ENCODE data around the gene AKR1A1. TPM values are rescaled to one million over a fixed set of nuclear protein-coding genes. Genes with fewer than 3 reads are reported as not detected.

Gene AKR1A1
- total RNA-seq, 1 donor from 2014 or later: 101 TPM

- DNase-seq (ENCODE audit: low read depth): no peak
Observed at GRCh38 chr1:45617618-45618017, 67.0 kb downstream of the AKR1A1 start.

DNA sequence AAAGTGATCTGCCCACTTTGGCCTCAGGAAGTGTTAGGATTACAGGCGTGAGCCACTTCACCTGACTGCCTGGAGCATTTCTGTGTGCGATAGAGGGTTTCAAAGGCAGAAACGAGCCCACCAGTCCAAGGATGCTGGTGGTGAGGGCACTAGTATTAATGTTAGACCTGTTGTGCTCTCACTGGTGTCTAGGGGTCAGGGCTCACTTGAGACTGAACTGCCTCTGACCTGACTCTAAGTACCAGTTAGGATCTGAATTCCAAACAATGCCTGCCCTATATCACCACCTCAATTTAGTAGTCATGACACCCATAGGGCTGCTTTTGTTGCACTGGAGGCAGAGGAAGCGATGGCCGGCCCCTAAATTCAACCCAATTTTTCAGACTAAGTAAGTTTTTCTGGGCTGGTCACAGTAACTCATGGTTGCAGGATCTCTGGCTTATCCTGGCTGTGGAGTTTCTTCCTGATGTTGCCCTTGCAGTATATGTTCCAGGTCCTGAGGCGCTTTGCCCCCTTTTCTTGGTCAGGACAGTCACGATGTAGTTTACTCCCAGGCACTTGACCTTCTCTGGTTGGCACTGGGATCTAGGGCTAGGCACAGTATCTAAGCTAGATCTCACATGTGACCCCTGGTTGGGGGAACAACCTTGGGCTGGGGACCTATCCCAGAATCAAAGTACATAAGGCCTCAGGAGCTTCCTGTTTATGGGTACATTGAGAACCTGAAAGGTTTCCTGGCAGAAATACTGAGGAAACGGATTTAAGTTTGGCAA lies 68.7 kb downstream of the AKR1A1 start:
- DNase-seq (ENCODE audit: low read depth): no peak

Other genes starting within 250 kb of the AKR1A1 start
- gene HPDL, start 223.9 kb upstream of the AKR1A1 start, total RNA-seq: 0.30 and 0.52 TPM in 2 replicates
- 10.4 and 13.5 TPM in 2 replicates for gene TOE1, start 210.7 kb upstream of the AKR1A1 start, total RNA-seq
- gene MUTYH, start 210.4 kb upstream of the AKR1A1 start, total RNA-seq: 9.4 and 13.5 TPM in 2 replicates
- 1.0 and 1.6 TPM in 2 replicates for gene TESK2, start 59.7 kb upstream of the AKR1A1 start, total RNA-seq
- gene CCDC163, start 50.8 kb upstream of the AKR1A1 start, total RNA-seq: 0.50 TPM in 1 of 2 replicates, not detected in the other
- gene MMACHC, start 50.5 kb upstream of the AKR1A1 start, total RNA-seq: 0.87 and 2.5 TPM in 2 replicates
- gene PRDX1, start 28.9 kb upstream of the AKR1A1 start, total RNA-seq: 649 and 1,374 TPM in 2 replicates
- gene NASP, start 33.2 kb downstream of the AKR1A1 start, total RNA-seq: 31.4 and 46.4 TPM in 2 replicates
- 0.52 and 1.1 TPM in 2 replicates for gene CCDC17, start 73.2 kb downstream of the AKR1A1 start, total RNA-seq
- gene GPBP1L1, start 135.7 kb downstream of the AKR1A1 start, total RNA-seq: 126 and 140 TPM in 2 replicates
- gene TMEM69, start 137.4 kb downstream of the AKR1A1 start, total RNA-seq: 13.2 and 14.4 TPM in 2 replicates
- 8.2 and 18.4 TPM in 2 replicates for gene IPP, start 199.8 kb downstream of the AKR1A1 start, total RNA-seq

All from renal cortical epithelial cell (primary cell).